Measurements from ENCODE around the gene STK32B. TPM values are rescaled to one million over a fixed set of nuclear protein-coding genes. Genes with fewer than 3 reads are reported as not detected.

The STK32B gene
- total and polyA plus RNA-seq, 9 of the 15 experiments (the other 6 are each of a cell fraction or from before 2014, with no cell fraction given): 0.03 to 0.20 (median 0.07) TPM; not detected in 2

DNA sequence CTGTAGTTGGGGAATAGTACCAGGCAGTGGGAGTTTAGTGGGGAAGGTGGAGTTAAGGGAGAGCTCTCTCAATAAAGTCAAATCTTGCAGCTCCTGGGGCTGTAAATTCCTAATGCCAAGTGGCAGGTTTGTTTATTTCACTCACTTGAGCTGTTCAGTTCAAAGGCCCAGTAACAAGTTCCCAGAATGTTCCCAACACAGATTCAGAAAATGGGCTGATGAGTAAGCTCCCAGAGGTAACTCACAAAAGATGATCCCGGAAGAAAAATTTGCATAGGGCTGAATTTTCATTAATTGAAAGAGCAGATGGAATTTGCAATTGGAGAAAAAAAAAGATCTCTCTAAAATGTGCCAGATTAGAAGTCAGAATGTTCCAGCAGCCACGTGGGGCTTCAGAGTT is 370.9 kb downstream of the STK32B start (continued):
- TF ChIP-seq, protein P1, sequence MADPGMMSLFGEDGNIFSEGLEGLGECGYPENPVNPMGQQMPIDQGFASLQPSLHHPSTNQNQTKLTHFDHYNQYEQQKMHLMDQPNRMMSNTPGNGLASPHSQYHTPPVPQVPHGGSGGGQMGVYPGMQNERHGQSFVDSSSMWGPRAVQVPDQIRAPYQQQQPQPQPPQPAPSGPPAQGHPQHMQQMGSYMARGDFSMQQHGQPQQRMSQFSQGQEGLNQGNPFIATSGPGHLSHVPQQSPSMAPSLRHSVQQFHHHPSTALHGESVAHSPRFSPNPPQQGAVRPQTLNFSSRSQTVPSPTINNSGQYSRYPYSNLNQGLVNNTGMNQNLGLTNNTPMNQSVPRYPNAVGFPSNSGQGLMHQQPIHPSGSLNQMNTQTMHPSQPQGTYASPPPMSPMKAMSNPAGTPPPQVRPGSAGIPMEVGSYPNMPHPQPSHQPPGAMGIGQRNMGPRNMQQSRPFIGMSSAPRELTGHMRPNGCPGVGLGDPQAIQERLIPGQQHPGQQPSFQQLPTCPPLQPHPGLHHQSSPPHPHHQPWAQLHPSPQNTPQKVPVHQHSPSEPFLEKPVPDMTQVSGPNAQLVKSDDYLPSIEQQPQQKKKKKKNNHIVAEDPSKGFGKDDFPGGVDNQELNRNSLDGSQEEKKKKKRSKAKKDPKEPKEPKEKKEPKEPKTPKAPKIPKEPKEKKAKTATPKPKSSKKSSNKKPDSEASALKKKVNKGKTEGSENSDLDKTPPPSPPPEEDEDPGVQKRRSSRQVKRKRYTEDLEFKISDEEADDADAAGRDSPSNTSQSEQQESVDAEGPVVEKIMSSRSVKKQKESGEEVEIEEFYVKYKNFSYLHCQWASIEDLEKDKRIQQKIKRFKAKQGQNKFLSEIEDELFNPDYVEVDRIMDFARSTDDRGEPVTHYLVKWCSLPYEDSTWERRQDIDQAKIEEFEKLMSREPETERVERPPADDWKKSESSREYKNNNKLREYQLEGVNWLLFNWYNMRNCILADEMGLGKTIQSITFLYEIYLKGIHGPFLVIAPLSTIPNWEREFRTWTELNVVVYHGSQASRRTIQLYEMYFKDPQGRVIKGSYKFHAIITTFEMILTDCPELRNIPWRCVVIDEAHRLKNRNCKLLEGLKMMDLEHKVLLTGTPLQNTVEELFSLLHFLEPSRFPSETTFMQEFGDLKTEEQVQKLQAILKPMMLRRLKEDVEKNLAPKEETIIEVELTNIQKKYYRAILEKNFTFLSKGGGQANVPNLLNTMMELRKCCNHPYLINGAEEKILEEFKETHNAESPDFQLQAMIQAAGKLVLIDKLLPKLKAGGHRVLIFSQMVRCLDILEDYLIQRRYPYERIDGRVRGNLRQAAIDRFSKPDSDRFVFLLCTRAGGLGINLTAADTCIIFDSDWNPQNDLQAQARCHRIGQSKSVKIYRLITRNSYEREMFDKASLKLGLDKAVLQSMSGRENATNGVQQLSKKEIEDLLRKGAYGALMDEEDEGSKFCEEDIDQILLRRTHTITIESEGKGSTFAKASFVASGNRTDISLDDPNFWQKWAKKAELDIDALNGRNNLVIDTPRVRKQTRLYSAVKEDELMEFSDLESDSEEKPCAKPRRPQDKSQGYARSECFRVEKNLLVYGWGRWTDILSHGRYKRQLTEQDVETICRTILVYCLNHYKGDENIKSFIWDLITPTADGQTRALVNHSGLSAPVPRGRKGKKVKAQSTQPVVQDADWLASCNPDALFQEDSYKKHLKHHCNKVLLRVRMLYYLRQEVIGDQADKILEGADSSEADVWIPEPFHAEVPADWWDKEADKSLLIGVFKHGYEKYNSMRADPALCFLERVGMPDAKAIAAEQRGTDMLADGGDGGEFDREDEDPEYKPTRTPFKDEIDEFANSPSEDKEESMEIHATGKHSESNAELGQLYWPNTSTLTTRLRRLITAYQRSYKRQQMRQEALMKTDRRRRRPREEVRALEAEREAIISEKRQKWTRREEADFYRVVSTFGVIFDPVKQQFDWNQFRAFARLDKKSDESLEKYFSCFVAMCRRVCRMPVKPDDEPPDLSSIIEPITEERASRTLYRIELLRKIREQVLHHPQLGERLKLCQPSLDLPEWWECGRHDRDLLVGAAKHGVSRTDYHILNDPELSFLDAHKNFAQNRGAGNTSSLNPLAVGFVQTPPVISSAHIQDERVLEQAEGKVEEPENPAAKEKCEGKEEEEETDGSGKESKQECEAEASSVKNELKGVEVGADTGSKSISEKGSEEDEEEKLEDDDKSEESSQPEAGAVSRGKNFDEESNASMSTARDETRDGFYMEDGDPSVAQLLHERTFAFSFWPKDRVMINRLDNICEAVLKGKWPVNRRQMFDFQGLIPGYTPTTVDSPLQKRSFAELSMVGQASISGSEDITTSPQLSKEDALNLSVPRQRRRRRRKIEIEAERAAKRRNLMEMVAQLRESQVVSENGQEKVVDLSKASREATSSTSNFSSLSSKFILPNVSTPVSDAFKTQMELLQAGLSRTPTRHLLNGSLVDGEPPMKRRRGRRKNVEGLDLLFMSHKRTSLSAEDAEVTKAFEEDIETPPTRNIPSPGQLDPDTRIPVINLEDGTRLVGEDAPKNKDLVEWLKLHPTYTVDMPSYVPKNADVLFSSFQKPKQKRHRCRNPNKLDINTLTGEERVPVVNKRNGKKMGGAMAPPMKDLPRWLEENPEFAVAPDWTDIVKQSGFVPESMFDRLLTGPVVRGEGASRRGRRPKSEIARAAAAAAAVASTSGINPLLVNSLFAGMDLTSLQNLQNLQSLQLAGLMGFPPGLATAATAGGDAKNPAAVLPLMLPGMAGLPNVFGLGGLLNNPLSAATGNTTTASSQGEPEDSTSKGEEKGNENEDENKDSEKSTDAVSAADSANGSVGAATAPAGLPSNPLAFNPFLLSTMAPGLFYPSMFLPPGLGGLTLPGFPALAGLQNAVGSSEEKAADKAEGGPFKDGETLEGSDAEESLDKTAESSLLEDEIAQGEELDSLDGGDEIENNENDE (IDR thresholded peaks at IDR 0.05; ENCODE audit: low read depth, low read length): no peak
- TF ChIP-seq, protein P2, sequence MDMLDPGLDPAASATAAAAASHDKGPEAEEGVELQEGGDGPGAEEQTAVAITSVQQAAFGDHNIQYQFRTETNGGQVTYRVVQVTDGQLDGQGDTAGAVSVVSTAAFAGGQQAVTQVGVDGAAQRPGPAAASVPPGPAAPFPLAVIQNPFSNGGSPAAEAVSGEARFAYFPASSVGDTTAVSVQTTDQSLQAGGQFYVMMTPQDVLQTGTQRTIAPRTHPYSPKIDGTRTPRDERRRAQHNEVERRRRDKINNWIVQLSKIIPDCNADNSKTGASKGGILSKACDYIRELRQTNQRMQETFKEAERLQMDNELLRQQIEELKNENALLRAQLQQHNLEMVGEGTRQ (CRISPR knock-in tag; IDR thresholded peaks at IDR 0.05): no peak
- TF ChIP-seq SIN3A (IDR thresholded peaks at IDR 0.05; ENCODE audit: borderline replicate concordance in 2 of 2, control insufficient read depth in 1 of 2, low read depth in 2 of 2, low read length in 2 of 2): no peak
- TF ChIP-seq, protein P3, sequence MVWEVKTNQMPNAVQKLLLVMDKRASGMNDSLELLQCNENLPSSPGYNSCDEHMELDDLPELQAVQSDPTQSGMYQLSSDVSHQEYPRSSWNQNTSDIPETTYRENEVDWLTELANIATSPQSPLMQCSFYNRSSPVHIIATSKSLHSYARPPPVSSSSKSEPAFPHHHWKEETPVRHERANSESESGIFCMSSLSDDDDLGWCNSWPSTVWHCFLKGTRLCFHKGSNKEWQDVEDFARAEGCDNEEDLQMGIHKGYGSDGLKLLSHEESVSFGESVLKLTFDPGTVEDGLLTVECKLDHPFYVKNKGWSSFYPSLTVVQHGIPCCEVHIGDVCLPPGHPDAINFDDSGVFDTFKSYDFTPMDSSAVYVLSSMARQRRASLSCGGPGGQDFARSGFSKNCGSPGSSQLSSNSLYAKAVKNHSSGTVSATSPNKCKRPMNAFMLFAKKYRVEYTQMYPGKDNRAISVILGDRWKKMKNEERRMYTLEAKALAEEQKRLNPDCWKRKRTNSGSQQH (CRISPR knock-in tag; IDR thresholded peaks at IDR 0.05): no peak
